HCT116 (cell line): ENCODE data around the gene LCE6A. TPM values are rescaled to one million over a fixed set of nuclear protein-coding genes. Genes with fewer than 3 reads are reported as not detected.

ENCODE experiments used
- ATAC-seq: fragments of 200-7000 bp; cut with Tn5 transposase; 2 replicates; pipeline ENCODE4 v1.9.1; 2020; ENCODE audit warnings: mild to moderate bottlenecking, moderate library complexity
- BruUV-seq: library from RNA; stranded (reverse); fragments of 400-500 nt; replicated peaks from 2 replicates; lab custom pipeline; 2021; lab: Mats Ljungman, UMichigan
- CTCF ChIA-PET: fragments of 300-600 bp; sonication (Branson Sonifier 250); formaldehyde crosslinking; loops from one replicate; lab custom pipeline; 2021; ENCODE audit warnings: antibody characterized with exemption; lab: Charles Lee
- POLR2A ChIA-PET: fragments of 300-600, 350-600 bp; sonication (Branson Sonifier 250); formaldehyde crosslinking; loops from one replicate; lab custom pipeline; 2021; ENCODE audit warnings: antibody characterized with exemption; lab: Charles Lee
- RAD21 ChIA-PET, 2 experiments: fragments of 300-600 bp; sonication (Branson Sonifier 250); formaldehyde crosslinking; loops; one replicate each; lab custom pipeline; 2023; ENCODE audit warnings: low total read pairs in 2 of 2; ENCODE audit not compliant: uncharacterized antibody in 2 of 2, unreplicated experiment in 2 of 2, low non-redundant PET in 1 of 2; lab: Charles Lee
- DNase-seq: peaks from one replicate; pipeline ENCODE4 v3.0.0-alpha.2; 2010; ENCODE audit warnings: low read depth, low spot score
- H2AFZ ChIP-seq: fragments of 200-600 bp; shearing (Covaris generic), sonication (generic); 2 replicates; pipeline ENCODE4 v1.6.1; 2017; ENCODE audit warnings: low read depth, mixed run types, mixed read lengths, antibody characterized with exemption, low read length; ENCODE audit not compliant: poor library complexity, severe bottlenecking
- H3K27ac ChIP-seq: 2 replicates; pipeline ENCODE4 v1.5.1; 2012; ENCODE audit warnings: low read depth, low read length
- H3K27me3 ChIP-seq: fragments of 200-600 bp; sonication (generic); 2 replicates; pipeline ENCODE4 v1.6.1; 2016; ENCODE audit warnings: mixed run types, low read length, mixed read lengths; ENCODE audit not compliant: insufficient read depth
- H3K36me3 ChIP-seq, 2 experiments: fragments of 200-500 bp in 1 of 2; fragments of 200-600 bp in 1 of 2; sonication (Bioruptor generic) in 1 of 2; sonication (generic) in 1 of 2; 2 replicates each; pipeline versions ENCODE4 v1.5.1 to v1.6.1; 2014 to 2016; ENCODE audit warnings: low read length in 2 of 2, inconsistent platforms in 1 of 2, mixed read lengths in 1 of 2, mixed run types in 1 of 2; ENCODE audit not compliant: insufficient read depth in 2 of 2, control insufficient read depth in 1 of 2
- H3K4me1 ChIP-seq, 2 experiments: fragments of 200-600 bp in 1 of 2; sonication (generic) in 1 of 2; 2 replicates each; pipeline versions ENCODE4 v1.5.1 to v1.6.1; 2012 to 2017; ENCODE audit warnings: low read length in 2 of 2, inconsistent platforms in 1 of 2, mild to moderate bottlenecking in 1 of 2, mixed read lengths in 1 of 2, mixed run types in 1 of 2, moderate library complexity in 1 of 2; ENCODE audit not compliant: insufficient read depth in 2 of 2, control insufficient read depth in 1 of 2
- H3K4me2 ChIP-seq: fragments of 200-600 bp; sonication (generic); 2 replicates; pipeline ENCODE4 v1.6.1; 2017; ENCODE audit warnings: mixed run types, low read length, mixed read lengths
- H3K4me3 ChIP-seq, 2 experiments: fragments of 200-600 bp in 1 of 2; sonication (generic) in 1 of 2; replicated peaks in 1 of 2; 2 replicates each; pipeline ENCODE4 v1.5.1; 2011 to 2016; ENCODE audit warnings: low read length in 2 of 2, control low read depth in 1 of 2, low read depth in 1 of 2, mild to moderate bottlenecking in 1 of 2, mixed read lengths in 1 of 2, mixed run types in 1 of 2
- H3K79me2 ChIP-seq: fragments of 200-600 bp; sonication (generic); 2 replicates; pipeline ENCODE4 v1.6.1; 2017; ENCODE audit warnings: mild to moderate bottlenecking, mixed run types, low read length, moderate library complexity, mixed read lengths; ENCODE audit not compliant: insufficient read depth
- H3K9ac ChIP-seq: fragments of 200-600 bp; sonication (generic); 2 replicates; pipeline ENCODE4 v1.6.1; 2016; ENCODE audit warnings: low read length, mixed read lengths
- H3K9me2 ChIP-seq: fragments of 200-600 bp; sonication (generic), shearing (Covaris generic); 2 replicates; pipeline ENCODE4 v1.6.1; 2017; ENCODE audit warnings: mixed run types, mild to moderate bottlenecking, moderate library complexity; ENCODE audit not compliant: insufficient read depth
- H3K9me3 ChIP-seq, 2 experiments: fragments of 200-500 bp in 1 of 2; fragments of 200-600 bp in 1 of 2; sonication (Bioruptor generic) in 1 of 2; sonication (generic) in 1 of 2; 2 replicates each; pipeline ENCODE4 v1.6.1; 2014 to 2017; ENCODE audit warnings: low read length in 2 of 2, mixed read lengths in 2 of 2, inconsistent platforms in 1 of 2, low read depth in 1 of 2, mild to moderate bottlenecking in 1 of 2, mixed run types in 1 of 2, moderate library complexity in 1 of 2; ENCODE audit not compliant: control insufficient read depth in 1 of 2, insufficient read depth in 1 of 2
- H4K20me1 ChIP-seq: fragments of 200-600 bp; sonication (generic), shearing (Covaris generic); 2 replicates; pipeline ENCODE4 v1.6.1; 2017; ENCODE audit warnings: mixed run types, mild to moderate bottlenecking, moderate library complexity; ENCODE audit not compliant: insufficient read depth
- CTCF ChIP-seq, 3 experiments: fragments of 200-600 bp in 1 of 3; sonication (generic) in 1 of 3; IDR thresholded peaks in 2 of 3; conservative IDR thresholded peaks in 1 of 3; 2 replicates each; pipeline ENCODE4 v1.5.1; 2012 to 2017; ENCODE audit warnings: low read depth in 2 of 3, low read length in 2 of 3, antibody characterized with exemption in 1 of 3, borderline replicate concordance in 1 of 3, control low read depth in 1 of 3, mild to moderate bottlenecking in 1 of 3, mixed read lengths in 1 of 3, mixed run types in 1 of 3, moderate library complexity in 1 of 3; ENCODE audit not compliant: insufficient read depth in 1 of 3
- EZH2phosphoT487 ChIP-seq: fragments of 200-600 bp; IDR thresholded peaks from 2 replicates; pipeline ENCODE4 v1.6.1; 2018; ENCODE audit warnings: antibody characterized with exemption, borderline replicate concordance
- FOSL1 ChIP-seq: IDR thresholded peaks from 2 replicates; pipeline ENCODE4 v1.6.1; 2012; ENCODE audit warnings: low read depth
- JUND ChIP-seq: IDR thresholded peaks from 2 replicates; pipeline ENCODE4 v1.6.1; 2012
- POLR2AphosphoS5 ChIP-seq: IDR thresholded peaks from 2 replicates; pipeline ENCODE4 v1.6.1; 2011; ENCODE audit warnings: mild to moderate bottlenecking, low read depth, low read length, moderate library complexity
- RAD21 ChIP-seq: IDR thresholded peaks from 2 replicates; pipeline ENCODE4 v1.6.1; 2012; ENCODE audit warnings: low read depth, mild to moderate bottlenecking
- SIN3A ChIP-seq: IDR thresholded peaks from 2 replicates; pipeline ENCODE4 v1.6.1; 2012; ENCODE audit warnings: low read depth
- SP1 ChIP-seq: IDR thresholded peaks from 2 replicates; pipeline ENCODE4 v1.6.1; 2012; ENCODE audit warnings: low read depth
- SRF ChIP-seq: IDR thresholded peaks from 2 replicates; pipeline ENCODE4 v1.6.1; 2012; ENCODE audit warnings: low read depth
- TCF7L2 ChIP-seq: IDR thresholded peaks from 2 replicates; pipeline ENCODE4 v1.7.0; 2011; ENCODE audit warnings: borderline replicate concordance, inconsistent platforms; ENCODE audit not compliant: insufficient read depth, insufficient read length; ENCODE audit errors: extremely low read depth
- YY1 ChIP-seq: IDR thresholded peaks from 2 replicates; pipeline ENCODE4 v1.6.1; 2011; ENCODE audit warnings: low read length, low read depth, moderate library complexity, mild to moderate bottlenecking; ENCODE audit not compliant: insufficient replicate concordance; ENCODE audit errors: extremely low read depth
- ZNF274 ChIP-seq: fragments of 200-500 bp; sonication (Bioruptor generic); IDR thresholded peaks from 2 replicates; pipeline ENCODE4 v1.6.1; 2014; ENCODE audit warnings: mild to moderate bottlenecking, low read depth, low read length, inconsistent platforms
- intact Hi-C: fragments of 100-400 bp; cut with micrococcal nuclease; formaldehyde crosslinking; loops from 2 replicates; pipeline ENCODE4 v1.10.0; 2022
- total RNA-seq: library from RNA; stranded (reverse); gene quantifications from one replicate; pipeline ENCODE4 v1.2.1, GENCODE V29; 2021; ENCODE audit not compliant: unreplicated experiment
- TF ChIP-seq, protein P1 (sequence below): IDR thresholded peaks from 2 replicates; pipeline ENCODE4 v1.6.1; 2012
- TF ChIP-seq, protein P2 (sequence below): IDR thresholded peaks from 2 replicates; pipeline ENCODE4 v1.6.1; 2012

LCE6A gene
- total RNA-seq, 1 experiment from 2014 or later = not detected

- TF ChIP-seq TCF7L2 (no peak), RAD21 (no peak), ZNF274 (no peak), POLR2AphosphoS5 (no peak)
- TF ChIP-seq, protein P1, sequence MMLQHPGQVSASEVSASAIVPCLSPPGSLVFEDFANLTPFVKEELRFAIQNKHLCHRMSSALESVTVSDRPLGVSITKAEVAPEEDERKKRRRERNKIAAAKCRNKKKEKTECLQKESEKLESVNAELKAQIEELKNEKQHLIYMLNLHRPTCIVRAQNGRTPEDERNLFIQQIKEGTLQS = no peak
Measured at GRCh38 chr1:152859696-152860095, 17.0 kb downstream of the LCE6A start, which contains the start of gene LCE7A (continued).

DNA sequence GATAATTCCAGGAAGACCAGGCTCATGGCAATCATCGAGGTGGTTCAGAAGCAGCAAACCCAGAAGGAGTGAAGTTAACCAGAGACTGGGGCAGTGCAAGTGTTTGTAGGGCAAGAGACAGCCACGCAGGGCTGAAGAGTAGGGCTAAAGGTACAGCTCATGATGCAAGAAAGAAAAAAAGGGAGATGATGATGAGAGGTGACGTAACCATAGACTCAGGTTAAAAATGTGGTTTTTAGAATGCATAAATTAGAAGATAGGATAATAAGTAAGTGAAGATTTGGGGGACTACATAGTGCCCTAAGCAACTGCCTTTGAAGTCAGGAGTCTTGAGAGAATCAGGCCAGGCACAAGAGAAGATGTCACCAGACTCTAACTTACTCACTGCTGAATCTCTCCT, 17.5 kb downstream of the LCE6A start:
- no peaks in the 10 kb centered on the region for H3K4me1 ChIP-seq
- no peaks in the 10 kb centered on the region for H3K9me2 ChIP-seq
- no peaks in the 10 kb centered on the region for H4K20me1 ChIP-seq
- TF ChIP-seq YY1 = no peak
- TF ChIP-seq SRF = no peak
- TF ChIP-seq, protein P2, sequence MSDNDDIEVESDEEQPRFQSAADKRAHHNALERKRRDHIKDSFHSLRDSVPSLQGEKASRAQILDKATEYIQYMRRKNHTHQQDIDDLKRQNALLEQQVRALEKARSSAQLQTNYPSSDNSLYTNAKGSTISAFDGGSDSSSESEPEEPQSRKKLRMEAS = no peak
- no peak for TF ChIP-seq JUND
- TF ChIP-seq, protein P1 = no peak
- TF ChIP-seq SIN3A = no peak
- no peak for TF ChIP-seq EZH2phosphoT487
- TF ChIP-seq FOSL1 = no peak
- no peak for TF ChIP-seq ZNF274
- TF ChIP-seq SP1 = no peak
- TF ChIP-seq CTCF (IDR thresholded peaks at IDR 0.05 in 2 of 3, conservative IDR thresholded peaks at IDR 0.05 in 1 of 3; ENCODE audit: borderline replicate concordance in 1 of 3, insufficient read depth in 1 of 3, low read depth in 2 of 3, low read length in 2 of 3) = no peak
- TF ChIP-seq, all 23 proteins: peak for 0
- H3K36me3 ChIP-seq = no peaks in the 10 kb centered on the region
- no peak overlapping the region for H3K4me2 ChIP-seq
- ChIA-PET POLR2A (no interaction called here), RAD21 (no interaction called here), CTCF (no interaction called here)
- intact Hi-C loops = no loop called here
- no peak overlapping the region for H3K4me3 ChIP-seq
- H3K27ac ChIP-seq = no peak overlapping the region
- no peaks in the 10 kb centered on the region for H3K9me3 ChIP-seq
- peaks cover 17% of the 10 kb centered on the region; the same call in 1 of the 2 replicates for H3K27me3 ChIP-seq
- no TSS peak for BruUV-seq
- ATAC-seq (no peak), DNase-seq (no peak)
- H2AFZ ChIP-seq = no peak overlapping the region
- H3K79me2 ChIP-seq = no peaks in the 10 kb centered on the region
- H3K9ac ChIP-seq = no peak overlapping the region
